OCI-LY3 (cell line): ENCODE results near the gene ARHGAP30.

Experiments used
- H2AFZ ChIP-seq: fragments of 200-600, 300-600 bp; shearing (Covaris generic); 2 replicates; pipeline ENCODE4 v1.6.0; 2014; ENCODE audit warnings: antibody characterized with exemption, low read depth, low read length
- H3K27ac ChIP-seq: fragments of 200-600, 300-600 bp; sonication (generic); 2 replicates; pipeline ENCODE4 v1.5.1; 2014; ENCODE audit warnings: mild to moderate bottlenecking, low read length, moderate library complexity, mixed read lengths
- H3K27me3 ChIP-seq: fragments of 200-600, 300-600 bp; sonication (generic); 2 replicates; pipeline ENCODE4 v1.6.1; 2014; ENCODE audit warnings: low read depth, low read length, mixed read lengths
- H3K36me3 ChIP-seq: fragments of 200-600, 300-600 bp; sonication (generic); replicated peaks from 2 replicates; pipeline ENCODE3; 2014; ENCODE audit warnings: low read depth, low read length, mixed read lengths
- H3K4me1 ChIP-seq: fragments of 300-600, 200-600 bp; sonication (generic); 2 replicates; pipeline ENCODE4 v1.6.1; 2014; ENCODE audit warnings: low read length, mixed read lengths
- H3K4me2 ChIP-seq: fragments of 200-600, 300-600 bp; sonication (generic); 2 replicates; pipeline ENCODE4 v1.6.1; 2014; ENCODE audit warnings: low read length, mixed read lengths
- H3K4me3 ChIP-seq: fragments of 300-600, 200-600 bp; sonication (generic); 2 replicates; pipeline ENCODE4 v1.5.1; 2014; ENCODE audit warnings: antibody characterized with exemption, mild to moderate bottlenecking, low read length, moderate library complexity
- H3K79me2 ChIP-seq: fragments of 300-600, 200-600 bp; shearing (Covaris generic); 2 replicates; pipeline ENCODE4 v1.6.1; 2014; ENCODE audit warnings: mild to moderate bottlenecking, low read length, mixed read lengths
- H3K9ac ChIP-seq: fragments of 300-600, 200-600 bp; shearing (Covaris generic); 2 replicates; pipeline ENCODE4 v1.6.0; 2014; ENCODE audit warnings: mild to moderate bottlenecking, low read length, moderate library complexity
- H3K9me3 ChIP-seq: fragments of 200-600, 300-600 bp; shearing (Covaris generic); 2 replicates; pipeline ENCODE4 v1.6.1; 2014; ENCODE audit warnings: low read length, mixed read lengths; ENCODE audit not compliant: insufficient read depth
- H4K20me1 ChIP-seq: fragments of 200-600, 300-600 bp; sonication (generic); 2 replicates; pipeline ENCODE4 v1.6.1; 2016; ENCODE audit warnings: low read length, mixed read lengths; ENCODE audit not compliant: insufficient read depth
- CTCF ChIP-seq: fragments of 200-600, 300-600 bp; sonication (generic); IDR thresholded peaks from 2 replicates; pipeline ENCODE4 v1.5.1; 2014; ENCODE audit warnings: antibody characterized with exemption, low read length, low read depth
- EZH2phosphoT487 ChIP-seq: fragments of 200-600 bp; shearing (Covaris generic); IDR thresholded peaks from 2 replicates; pipeline ENCODE4 v1.6.1; 2018; ENCODE audit warnings: antibody characterized with exemption, mixed run types, low read depth

The ARHGAP30 gene

DNA sequence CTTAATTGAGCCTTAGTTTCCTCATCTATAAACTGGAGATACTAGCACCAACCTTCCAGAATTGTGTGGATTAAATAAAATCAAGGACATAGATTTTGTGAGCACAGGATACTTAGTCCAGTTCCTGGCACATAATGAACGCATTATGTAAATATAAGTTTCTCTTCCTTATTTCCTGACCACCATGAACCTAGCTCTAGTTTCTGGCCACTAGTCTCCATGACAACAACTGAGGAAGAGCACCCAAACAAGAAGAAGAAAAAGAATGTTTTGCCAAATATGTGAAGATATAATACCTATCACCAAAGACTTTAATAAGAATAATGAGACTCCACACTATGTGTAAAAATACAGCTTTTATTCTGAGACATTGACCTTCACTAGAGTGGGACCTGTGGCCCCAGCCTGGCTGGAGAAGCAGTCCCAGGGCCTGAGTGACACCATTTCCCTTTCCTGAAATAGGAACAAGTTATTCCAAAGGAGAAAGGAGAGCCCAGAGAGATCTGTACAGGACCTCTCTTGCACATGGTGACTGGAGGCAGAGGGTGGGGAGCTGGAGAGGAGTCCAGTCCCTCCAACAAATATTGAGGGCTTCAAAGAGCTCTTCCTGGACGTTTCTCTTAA lies 23.0 kb downstream of the ARHGAP30 start:
- H2AFZ ChIP-seq: no peak overlapping the region
- TF ChIP-seq CTCF (no peak), EZH2phosphoT487 (no peak)
- peaks cover 28% of the 10 kb centered on the region for H3K4me1 ChIP-seq

DNA sequence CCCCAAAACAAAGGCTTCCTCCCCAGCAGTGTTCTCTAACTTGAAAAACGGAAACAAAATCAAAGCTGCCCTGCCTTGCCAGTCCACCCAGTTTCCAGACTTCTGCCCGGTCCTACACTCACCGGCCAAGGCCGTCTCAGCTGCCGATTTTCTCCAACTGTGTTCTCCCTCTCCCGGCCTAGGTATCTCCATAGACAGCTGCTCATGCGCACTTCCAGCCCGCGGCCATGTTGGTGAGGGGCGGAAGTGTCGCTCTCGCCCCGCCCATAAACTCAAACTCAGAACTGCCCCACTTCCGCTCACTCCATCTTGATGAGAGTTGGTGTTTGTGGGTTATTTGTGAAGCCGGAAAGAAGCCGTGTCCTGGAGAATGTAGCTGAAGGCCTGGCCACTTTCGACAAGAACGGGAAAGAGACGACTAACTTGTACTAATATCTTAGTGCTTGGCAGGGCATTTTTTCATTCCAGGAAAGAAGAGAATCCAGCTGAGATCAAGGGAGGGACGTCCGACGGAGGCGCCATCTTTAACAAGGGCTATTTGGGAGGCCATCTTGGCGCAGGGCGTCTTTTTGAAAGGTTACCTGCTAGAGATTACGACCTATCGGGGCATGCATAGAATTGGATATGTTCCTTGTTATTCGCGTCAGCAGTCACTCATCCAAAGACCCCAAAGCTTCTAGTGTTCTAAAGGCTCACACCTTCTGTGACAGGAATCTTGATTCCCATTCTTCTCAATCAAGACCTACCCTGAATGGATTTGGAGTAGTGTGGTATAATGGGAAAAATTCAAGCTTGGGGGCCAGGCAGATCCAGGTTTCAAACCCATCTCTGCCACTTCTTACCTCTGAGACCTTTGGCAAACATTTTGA lies 23.7 kb downstream of the ARHGAP30 start, which contains the start of gene USF1:
USF1 (minus strand) TSS at position 242 of the 869 bp plus-strand sequence. CDS start 2,702 bp downstream, outside the sequence.
- TF ChIP-seq EZH2phosphoT487: no peak
- TF ChIP-seq CTCF: no peak
- no peaks in the 10 kb centered on the region for H3K27me3 ChIP-seq
- H3K36me3 ChIP-seq: peaks cover 54% of the 10 kb centered on the region
- H3K27ac ChIP-seq: peak within 1 kb of the TSS; percentile 91
- peaks cover 28% of the 10 kb centered on the region for H3K4me1 ChIP-seq
- peaks cover 26% of the 10 kb centered on the region for H3K79me2 ChIP-seq
- peak within 1 kb of the TSS; percentile 98 for H3K9ac ChIP-seq
- H3K9me3 ChIP-seq: no peaks in the 10 kb centered on the region
- H4K20me1 ChIP-seq: peaks cover 12% of the 10 kb centered on the region; the same call in 1 of the 2 replicates
- peak within 1 kb of the TSS; percentile 84 for H3K4me2 ChIP-seq
- H3K4me3 ChIP-seq: peak within 1 kb of the TSS; percentile 81
- no peak within 1 kb of the TSS for H2AFZ ChIP-seq

More for the DNA sequence above, 23.0 kb downstream of the ARHGAP30 start:
- H3K27ac ChIP-seq: peak overlapping the region; percentile 91
- H3K9ac ChIP-seq: peak overlapping the region; percentile 98
- no peaks in the 10 kb centered on the region for H3K9me3 ChIP-seq
- no peaks in the 10 kb centered on the region for H3K27me3 ChIP-seq
- H3K36me3 ChIP-seq: peaks cover 58% of the 10 kb centered on the region
- H3K4me3 ChIP-seq: peak overlapping the region; percentile 81
- peaks cover 26% of the 10 kb centered on the region for H3K79me2 ChIP-seq
- peak overlapping the region; percentile 84 for H3K4me2 ChIP-seq
- H4K20me1 ChIP-seq: peaks cover 12% of the 10 kb centered on the region; the same call in 1 of the 2 replicates

DNA sequence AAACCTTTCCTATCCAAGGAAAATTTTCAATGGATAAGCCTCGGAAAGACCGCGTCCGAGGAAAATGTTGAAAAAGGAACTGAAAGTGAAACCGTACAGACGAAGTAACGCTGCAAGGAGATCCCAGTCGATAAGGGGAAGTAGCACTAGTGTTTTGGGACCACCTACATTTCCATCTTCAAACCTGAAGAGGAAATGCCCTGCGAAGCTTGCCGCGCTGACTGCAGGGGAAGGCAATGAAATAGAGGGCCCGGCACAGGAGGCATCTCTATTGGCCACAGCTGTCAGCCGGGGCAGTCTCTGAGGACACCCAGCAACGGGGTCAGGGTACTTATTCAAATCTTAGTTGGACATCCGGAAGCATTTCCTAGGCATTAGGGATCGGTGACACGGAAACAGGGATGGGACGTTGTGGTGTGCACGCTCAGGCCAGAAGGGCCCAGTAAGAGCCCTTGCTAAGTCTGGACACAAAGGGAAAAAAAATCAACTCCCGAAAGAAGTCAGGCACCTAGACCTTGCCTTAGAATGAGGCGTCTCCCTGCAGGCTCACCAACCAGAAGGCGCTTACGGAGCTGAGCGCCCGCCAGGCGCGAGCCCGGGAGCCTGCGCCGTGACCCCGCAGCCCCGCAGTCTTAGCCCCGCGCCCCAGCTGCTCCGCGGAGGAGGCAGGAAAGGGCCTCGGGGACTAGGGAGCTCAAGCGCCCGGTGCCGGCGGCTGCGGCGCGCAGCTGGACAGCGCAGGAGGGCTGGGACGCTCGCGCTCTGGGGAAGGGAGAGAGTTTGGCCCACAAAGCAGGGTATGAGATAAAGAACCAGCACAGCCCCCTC lies 24.6 kb downstream of the ARHGAP30 start:
- Histone ChIP-seq H3K9me3 (no peaks in the 10 kb centered on the region), H3K4me2 (peak overlapping the region; percentile 84), H3K79me2 (peaks cover 26% of the 10 kb centered on the region), H3K27ac (peak overlapping the region; percentile 91), H3K4me1 (peaks cover 28% of the 10 kb centered on the region), H3K4me3 (peak overlapping the region; percentile 81), H3K27me3 (no peaks in the 10 kb centered on the region), H3K9ac (peak overlapping the region; percentile 98), H4K20me1 (peaks cover 12% of the 10 kb centered on the region; the same call in 1 of the 2 replicates), H3K36me3 (peaks cover 57% of the 10 kb centered on the region), H2AFZ (no peak overlapping the region)
- TF ChIP-seq EZH2phosphoT487 (no peak), CTCF (no peak)
